GM18520 (cell line): ENCODE measurements around the gene PTPRD.
"Not testable (repeated sequence)": the region's sequence is repeated elsewhere in the genome, so short reads cannot be mapped to it uniquely, and the experiment has no call there.

Source experiments
- ATAC-seq: cut with Tn5 transposase; IDR thresholded peaks from one replicate; pipeline ENCODE4 v1.9.1; 2021; ENCODE audit not compliant: unreplicated experiment

Gene PTPRD

DNA sequence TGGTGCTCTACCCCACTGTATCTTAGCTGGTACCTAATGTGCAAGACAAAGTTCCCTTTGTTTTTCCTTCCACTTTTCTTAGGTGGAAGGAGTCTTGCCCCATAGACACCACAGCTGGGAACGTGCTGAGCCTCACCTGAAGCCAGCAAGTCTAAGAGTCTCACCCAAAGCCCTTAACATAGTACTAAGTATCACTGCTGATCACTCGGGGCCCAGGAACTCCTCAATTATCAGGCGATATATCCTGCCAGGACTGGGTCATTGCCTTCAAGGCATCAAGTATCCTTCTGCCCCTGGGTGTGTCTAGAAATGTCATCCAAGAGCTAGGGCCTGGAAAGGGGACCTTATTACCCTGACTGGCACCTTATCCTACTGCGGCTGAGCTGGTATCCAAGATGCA is 123.9 kb downstream of the PTPRD start:
- no peak for ATAC-seq

DNA sequence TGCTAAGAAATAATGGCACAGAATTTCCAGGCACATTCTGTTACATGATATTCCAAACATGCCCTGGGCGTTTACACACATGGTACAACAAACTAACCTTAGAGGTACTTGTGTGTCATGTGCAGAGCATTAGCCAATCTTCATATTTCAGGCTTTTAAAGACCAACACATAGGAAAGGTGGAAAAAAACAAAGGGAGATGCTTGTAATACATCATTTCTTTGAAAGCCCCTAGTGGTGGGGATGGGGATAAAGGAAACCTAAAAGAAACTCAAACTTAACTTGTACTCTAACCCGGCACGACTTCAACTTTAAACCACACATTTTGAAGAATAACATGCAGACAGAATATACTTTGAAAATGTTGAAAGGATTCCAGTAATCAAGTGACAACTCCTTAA is 133.6 kb downstream of the PTPRD start:
- ATAC-seq = no peak

DNA sequence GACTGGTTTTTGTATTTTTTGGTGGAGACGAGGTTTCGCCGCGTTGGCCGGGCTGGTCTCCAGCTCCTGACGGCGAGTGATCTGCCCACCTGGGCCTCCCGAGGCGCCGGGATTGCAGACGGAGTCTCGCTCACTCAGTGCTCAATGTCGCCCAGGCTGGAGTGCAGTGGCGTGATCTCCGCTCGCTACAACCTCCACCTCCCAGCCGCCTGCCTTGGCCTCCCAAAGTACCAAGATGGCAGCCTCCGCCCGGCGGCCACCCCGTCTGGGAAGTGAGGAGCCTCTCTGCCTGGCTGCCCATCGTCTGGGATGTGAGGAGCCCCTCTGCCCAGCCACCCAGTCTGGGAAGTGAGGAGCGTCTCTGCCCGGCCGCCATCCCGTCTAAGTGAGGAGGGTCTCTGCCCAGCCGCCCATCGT is 163.6 kb downstream of the PTPRD start:
- not testable (repeated sequence) for ATAC-seq

DNA sequence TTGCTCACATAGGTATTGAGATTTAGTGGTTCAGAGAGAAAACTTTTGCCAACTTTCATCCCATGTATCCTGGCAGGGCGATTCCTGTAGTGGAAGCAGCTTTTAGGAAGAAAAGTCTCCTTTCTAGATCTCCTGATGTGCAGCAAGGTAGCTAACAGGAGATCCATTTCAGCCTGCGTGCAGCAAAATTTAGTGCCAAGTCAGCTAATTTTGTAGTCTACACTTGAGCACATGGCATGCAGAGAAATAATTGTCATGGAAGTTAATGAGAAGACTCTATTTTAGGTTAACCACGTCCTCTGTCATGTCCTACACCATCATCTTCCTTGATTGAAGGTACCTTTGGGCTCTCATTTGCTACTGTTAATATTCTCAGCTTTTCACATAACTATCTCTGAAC is 165.8 kb downstream of the PTPRD start:
- no peak for ATAC-seq

DNA sequence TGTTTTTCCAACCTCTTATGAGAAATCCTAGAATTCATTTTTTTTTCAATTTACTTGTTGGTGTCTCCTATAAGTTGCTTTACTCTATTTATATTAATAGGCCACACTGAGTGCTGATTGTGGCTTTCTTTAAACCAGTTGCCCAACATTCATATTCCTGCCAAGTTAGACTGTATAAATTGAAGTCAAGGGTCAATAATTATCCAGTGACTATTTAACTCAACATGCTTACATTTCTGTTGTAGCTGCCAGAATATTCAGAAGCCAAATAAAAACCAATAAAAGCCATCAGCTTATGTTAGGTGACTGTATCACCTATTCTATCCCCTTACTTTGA is 169.0 kb downstream of the PTPRD start:
- no peak for ATAC-seq

DNA sequence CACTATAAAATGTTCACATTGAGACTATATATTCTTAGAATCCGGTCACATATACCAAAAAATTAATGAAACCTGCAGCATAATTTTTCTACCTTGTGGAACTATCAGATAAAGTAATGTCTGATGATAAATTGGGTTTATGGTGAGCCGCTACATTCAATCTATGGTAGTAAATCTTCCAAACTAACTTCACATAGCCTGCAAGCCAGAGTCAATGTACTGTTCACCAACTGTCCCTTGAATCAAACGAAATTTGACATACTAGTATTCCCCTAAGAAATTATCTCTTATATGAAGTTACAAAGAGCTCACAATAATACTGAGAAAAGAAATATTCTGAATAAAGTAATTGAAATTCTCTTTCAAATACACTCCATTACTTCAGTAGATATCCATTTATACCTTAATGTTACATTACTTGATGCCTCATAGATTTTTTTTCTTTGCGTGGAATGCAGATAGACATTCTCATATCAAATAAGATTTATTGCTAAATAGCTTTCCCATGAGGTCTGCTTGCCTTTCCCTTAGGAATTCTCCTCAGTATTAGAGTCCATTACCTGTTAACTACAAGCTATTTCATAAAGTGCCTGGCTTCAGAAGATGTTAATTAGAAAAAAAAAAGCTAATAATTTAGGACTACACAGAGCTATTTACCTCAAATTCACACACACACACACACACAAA is 169.5 kb downstream of the PTPRD start:
- no peak for ATAC-seq

DNA sequence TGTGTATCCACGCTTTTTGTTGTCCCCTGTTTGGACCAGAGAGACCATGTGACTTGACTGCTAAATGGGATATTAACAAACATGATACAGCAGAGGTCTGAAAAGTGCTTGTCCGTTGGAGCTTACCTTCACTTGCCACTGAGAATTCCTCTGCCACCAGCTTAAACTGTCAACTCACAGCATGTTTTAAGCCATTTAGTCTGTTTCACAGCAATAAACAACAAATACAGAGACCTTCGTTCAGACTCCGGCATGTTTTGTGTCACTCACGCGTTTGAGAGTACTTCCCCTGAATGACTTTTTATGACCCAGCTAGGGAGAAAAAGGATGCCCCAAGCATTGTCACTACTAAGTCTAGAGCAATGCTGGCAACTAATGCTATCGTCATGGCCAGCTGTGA is 173.8 kb downstream of the PTPRD start:
- ATAC-seq = no peak

DNA sequence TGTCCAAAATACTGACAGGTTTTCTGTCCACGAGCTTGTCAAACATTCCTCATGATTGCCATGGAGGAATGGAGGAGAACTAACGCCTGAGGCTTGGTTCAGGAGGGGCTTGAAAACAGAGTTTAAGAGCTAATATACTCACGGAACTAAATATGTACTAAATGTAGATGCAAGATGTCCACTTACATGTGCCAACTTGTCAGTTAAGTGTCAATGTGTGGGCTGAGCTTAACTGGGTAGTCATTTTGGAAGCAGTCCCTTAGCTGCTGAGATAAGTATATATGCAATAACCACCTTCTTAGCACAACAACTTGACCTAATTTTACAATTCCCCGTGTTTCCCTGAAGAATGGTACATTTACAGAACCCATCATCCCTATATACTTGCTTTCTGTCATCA is 176.0 kb downstream of the PTPRD start:
- no peak for ATAC-seq

DNA sequence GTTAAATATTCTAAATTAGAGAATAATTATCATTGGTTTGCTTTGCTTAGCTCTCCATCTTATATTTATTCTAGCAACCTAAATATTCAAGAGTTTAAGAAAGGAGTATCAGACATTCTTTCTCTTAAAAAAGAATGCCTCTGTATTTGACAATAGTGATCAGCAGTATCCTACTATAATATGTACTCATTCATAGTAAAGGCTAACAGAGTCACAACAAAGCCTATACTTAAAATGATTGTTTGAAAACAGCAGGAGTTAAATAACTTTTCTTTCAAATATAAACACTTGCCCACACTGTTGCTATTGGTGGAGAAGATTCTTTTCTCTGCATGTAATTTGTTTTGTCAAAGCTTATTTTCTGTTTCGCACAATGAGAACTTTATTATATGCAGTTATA is 178.4 kb downstream of the PTPRD start:
- no peak for ATAC-seq

DNA sequence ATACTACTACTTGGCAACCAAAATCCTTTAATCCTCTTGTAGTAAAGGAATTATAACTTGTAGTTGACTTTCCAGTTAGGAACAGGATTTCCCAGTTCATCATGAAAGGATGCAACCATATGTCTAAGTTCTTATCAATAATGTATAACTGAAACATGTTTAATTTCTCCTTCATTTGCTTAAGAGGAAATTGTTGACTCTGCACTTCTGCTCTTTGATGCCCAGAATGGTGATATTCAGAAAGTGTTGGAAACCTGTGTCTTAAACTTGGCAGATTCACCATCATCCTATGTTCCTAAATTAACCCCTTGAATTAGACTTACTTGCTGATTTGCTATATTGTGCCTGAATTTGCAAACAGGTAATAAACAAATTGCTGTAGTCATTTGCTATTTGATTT is 201.5 kb downstream of the PTPRD start:
- no peak for ATAC-seq

DNA sequence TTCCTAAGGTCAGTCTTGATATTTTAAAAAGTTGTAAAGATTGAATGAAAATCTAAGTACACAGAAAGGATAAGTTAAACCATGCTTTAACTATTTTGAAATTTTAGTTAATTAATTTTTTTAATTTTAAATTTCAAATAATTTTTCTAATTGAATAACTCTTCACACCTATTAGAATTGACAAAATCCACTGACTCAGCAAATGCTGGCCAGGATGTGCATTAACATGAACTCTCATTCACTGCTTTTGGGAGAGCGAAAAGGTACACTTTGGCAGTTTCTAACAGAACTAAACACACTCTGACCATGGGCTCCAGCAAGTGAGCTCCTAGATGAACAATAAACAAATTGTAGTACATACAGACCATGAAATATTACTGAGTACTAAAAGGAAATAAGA is 209.5 kb downstream of the PTPRD start:
- no peak for ATAC-seq

DNA sequence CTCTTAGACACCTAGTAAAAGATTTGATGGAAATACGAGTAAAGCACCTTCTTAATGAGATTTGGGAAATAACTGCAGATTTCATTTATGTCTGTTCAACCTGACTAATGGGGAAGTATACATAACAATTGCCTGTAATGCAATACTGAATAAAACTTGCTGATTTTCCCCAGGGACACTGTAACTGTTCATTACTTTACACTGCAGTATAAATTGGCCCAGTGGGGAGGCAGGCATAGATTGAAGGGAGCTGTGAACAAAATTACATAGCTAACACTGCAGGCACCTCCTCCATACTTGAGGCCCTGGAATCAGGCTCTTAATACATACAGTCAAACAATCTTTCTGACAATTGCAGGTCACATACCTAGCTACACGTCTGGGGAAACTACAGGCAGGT is 216.2 kb downstream of the PTPRD start:
- no peak for ATAC-seq

DNA sequence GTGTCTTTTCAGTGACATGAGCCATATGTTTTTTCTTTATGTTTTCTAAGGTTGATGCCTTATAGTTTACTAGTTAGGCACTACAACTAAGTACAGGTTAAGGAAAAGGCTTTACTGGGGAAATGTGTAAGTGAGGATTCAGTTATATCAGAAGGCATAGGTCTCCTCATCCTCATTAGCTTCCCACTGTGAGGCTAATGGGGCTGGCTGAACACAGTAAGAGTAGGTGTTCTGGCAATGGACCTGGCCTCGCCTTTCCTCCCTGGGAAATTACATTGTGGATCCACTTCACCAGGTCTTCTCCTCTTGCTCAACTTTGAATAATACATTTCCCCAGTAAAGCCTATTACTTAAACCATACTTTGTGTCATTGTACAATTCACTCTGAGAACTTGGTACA is 225.5 kb downstream of the PTPRD start:
- ATAC-seq = no peak

DNA sequence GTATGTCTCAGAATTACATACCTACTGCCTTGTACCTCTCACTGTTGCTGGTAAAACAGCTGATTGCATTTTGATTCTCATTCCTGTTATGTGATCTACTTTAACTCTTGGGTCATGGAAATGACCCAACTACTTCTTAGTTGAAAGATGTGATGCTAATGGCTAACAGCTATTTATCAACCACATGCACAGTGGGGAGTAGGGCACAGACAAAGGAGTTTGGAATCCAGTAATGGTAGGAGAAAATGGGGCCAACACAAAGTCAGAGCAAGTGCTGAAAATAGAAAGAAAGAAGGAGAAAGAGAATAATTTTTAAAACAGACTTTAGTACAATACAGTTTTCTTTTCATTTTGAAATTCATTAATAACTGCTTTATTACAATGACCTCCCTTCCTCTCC is 241.0 kb downstream of the PTPRD start:
- no peak for ATAC-seq

DNA sequence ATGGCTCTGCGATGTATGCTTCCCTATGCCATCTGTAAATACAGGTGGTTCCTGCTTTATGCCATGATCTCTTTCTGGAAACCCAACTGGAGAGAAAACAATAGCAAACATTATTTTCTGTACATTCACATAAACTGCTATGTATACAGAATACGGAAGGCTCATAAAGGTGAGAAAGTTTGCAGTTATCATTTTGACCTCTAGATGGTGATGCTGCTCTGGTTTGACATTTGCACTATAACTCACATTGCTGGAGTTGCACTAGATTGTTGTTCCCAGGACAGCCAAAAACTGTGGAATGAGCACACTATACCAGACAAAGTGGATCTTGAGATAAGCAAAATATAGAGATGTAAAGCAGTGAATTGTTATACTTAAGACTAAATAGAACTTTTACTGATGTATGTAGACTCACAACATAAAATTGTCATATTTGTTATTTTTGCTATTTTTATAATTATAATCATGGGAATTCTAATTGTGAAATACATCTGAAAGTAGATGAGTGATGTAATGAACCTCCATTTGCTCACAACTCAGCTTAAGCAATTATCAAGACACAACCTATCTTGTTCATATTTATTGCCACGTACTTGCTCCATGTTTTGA is 246.5 kb downstream of the PTPRD start:
- ATAC-seq = peak; percentile 87

DNA sequence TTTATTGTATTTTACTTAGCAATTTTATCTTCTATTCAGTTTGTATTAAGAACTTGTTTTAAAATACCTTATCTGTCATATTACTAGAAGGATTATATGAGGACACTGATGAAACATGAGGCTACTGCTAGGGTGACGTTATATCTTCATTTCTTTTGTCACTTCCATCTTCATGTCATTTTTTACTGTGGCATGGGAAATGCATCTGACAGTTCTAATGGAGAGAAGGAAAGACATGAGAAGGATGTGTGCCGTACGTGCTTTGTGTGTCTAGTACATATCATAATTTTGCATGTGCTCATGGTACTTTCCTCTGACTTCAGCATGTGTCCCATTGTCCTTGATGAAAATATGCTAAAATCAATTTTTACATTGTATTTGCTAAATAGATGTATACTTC is 258.2 kb downstream of the PTPRD start:
- ATAC-seq = no peak

DNA sequence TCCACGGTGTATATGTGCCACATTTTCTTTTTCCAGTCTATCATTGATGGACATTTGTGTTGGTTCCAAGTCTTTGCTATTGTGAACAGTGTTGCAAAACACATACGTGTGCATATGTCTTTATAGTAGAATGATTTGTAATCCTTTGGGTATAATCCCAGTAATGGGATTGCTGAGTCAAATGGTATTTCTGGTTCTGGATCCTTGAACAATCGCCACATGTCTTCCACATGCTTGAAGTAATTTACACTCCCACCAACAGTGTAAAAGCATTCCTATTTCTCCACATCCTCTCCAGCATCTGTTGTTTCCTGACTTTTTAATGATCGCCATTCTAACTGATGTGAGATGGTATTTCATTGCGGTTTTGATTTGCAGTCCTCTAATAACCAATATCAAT is 267.2 kb downstream of the PTPRD start:
- not testable (repeated sequence) for ATAC-seq

DNA sequence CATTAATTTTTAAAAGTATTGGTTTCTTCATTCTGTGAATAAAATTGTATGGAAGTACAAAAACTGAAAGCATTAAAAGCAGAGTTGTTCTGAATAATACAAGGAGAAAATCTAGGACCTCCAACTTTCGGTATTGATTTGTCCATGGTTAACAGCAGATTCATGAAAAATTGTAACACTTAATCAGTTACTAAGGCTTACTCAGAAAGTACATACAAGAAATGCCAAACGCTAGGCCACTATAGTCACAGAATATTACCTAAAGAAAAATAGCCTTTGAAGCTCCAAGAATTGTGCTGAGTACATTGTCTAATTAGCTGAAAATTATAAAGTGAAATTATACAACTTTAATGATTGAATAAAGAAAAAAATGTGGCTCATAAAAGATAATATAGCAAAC is 271.7 kb downstream of the PTPRD start:
- no peak for ATAC-seq

DNA sequence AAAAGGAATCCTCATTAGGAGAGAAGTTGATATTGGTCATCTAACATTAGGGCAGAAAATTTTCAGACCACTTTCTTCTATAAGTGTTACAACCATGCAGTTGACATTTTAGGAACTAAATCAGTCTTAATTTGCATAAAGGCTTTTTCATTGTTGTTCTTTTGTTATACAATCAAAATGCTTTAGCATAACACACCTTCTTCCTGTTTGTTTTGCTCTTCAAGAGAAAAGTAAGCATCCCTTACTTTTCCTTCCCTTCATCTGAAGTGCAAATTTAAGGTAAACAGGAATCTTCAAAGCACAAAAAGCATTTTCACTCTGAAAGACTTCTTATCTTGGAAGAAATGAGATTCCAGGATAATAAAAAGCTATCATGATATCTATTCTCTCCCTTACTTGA is 273.6 kb downstream of the PTPRD start:
- ATAC-seq = no peak

DNA sequence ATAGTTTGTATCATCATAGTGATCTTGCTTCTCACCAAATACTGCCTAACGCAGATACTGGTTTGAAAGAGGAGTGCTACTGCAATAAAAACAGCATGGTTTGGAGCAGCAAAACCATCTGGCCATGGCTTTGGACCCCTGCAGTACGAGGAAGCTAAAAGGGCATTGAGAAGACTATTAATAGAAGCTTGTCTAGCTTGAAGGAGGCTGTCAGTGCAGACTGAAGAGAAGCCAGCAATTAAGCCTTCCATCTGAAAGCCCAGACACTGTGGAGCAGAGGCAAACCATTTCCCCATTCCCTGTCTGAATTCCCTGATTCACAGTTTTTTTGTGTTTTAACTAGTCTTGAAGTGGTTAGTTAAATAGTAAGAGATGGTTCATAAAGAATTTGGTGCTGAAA is 281.6 kb downstream of the PTPRD start:
- ATAC-seq = no peak

DNA sequence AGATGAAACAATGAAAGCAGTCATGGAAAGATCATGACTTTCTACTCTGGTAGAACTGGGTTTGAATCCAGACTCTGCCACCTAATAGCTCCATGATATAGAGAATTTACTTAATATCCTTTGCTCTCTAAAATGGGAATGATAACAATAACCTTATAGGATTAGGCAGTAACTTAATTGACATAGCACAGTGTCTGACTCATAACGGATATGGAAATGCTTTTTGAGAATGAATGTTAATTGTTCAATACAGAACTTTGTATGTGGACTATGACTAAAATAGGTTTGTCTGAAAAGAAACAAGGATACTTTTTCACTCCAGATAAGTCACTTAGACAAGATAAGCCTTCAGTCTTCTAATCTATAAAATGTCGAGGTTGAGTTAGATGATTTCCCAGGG is 330.7 kb downstream of the PTPRD start:
- ATAC-seq = no peak

DNA sequence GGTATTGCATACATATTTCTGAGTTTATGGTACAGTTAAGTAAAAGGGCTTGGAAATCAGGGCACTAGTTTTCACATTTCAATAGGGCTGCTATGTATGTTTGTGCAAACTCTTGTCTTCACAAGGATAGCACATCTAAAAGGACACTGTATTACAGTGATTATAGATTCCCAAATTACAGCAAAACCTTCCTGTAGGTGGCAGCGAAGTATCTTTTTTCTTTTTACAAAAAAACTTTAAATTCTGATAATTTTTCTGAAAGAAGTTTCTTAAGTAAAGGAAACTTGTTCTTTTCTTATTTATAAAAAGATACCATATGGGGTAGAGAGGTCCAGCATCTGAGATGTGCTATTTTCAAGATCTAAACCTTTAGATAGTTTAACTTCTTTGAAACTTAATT is 337.8 kb downstream of the PTPRD start:
- no peak for ATAC-seq

DNA sequence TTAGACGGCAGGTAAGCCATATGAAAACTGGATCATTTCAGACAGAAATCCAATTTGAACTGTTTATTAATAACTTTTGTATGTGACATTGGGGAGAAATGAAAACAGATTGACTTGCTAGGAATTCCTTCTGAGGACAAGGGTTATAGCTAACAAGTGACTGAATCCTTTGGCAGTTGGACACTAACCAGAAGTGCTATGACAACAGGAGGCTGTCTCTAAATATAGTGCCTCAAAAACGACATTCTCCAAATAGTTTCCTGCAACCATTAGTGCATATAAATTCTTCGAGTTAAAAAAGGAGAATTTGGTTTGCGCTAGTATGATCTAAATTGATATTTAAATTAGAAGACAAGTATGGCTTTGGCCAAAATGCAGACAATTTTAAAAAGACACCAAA is 338.6 kb downstream of the PTPRD start:
- no peak for ATAC-seq
